KMS-11 (cell line): ENCODE results near the gene SUGCT.
"Not testable (repeated sequence)": the region's sequence is repeated elsewhere in the genome, so short reads cannot be mapped to it uniquely, and the experiment has no call there.

ENCODE experiments used
- H2AFZ ChIP-seq: fragments of 200-600 bp; sonication (generic); 2 replicates; pipeline ENCODE4 v1.6.1; 2016; ENCODE audit warnings: antibody characterized with exemption, mixed run types, low read depth
- H3K27ac ChIP-seq: fragments of 200-600 bp; sonication (generic); 2 replicates; pipeline ENCODE4 v1.6.1; 2016; ENCODE audit warnings: mild to moderate bottlenecking, mixed run types
- H3K27me3 ChIP-seq: fragments of 200-600 bp; sonication (generic); 2 replicates; pipeline ENCODE4 v1.6.1; 2017; ENCODE audit warnings: mild to moderate bottlenecking, low read depth, mixed run types, moderate library complexity; ENCODE audit not compliant: insufficient read depth
- H3K36me3 ChIP-seq: fragments of 200-600 bp; sonication (generic); 2 replicates; pipeline ENCODE4 v1.6.1; 2017; ENCODE audit warnings: mild to moderate bottlenecking, mixed run types; ENCODE audit not compliant: insufficient read depth
- H3K4me1 ChIP-seq: fragments of 200-600 bp; sonication (generic); 2 replicates; pipeline ENCODE4 v1.6.1; 2016; ENCODE audit warnings: mild to moderate bottlenecking, low read depth, mixed run types; ENCODE audit not compliant: poor library complexity, severe bottlenecking
- H3K4me2 ChIP-seq: fragments of 200-600 bp; sonication (generic); 2 replicates; pipeline ENCODE4 v1.7.0; 2016; ENCODE audit warnings: mild to moderate bottlenecking, mixed run types
- H3K4me3 ChIP-seq: fragments of 200-600 bp; sonication (generic); IDR thresholded peaks from 2 replicates; pipeline ENCODE4 v1.6.1; 2017; ENCODE audit warnings: low read depth, low read length, mixed read lengths; ENCODE audit not compliant: insufficient read depth
- H3K79me2 ChIP-seq: fragments of 200-600 bp; sonication (generic); 2 replicates; pipeline ENCODE4 v1.6.1; 2016; ENCODE audit warnings: low read depth, mixed run types; ENCODE audit not compliant: insufficient read depth
- H3K9ac ChIP-seq: fragments of 200-600 bp; sonication (generic); 2 replicates; pipeline ENCODE4 v1.6.1; 2016; ENCODE audit warnings: mild to moderate bottlenecking, mixed run types
- H4K20me1 ChIP-seq: fragments of 200-600 bp; sonication (generic); 2 replicates; pipeline ENCODE4 v1.6.1; 2016; ENCODE audit warnings: mild to moderate bottlenecking, mixed run types; ENCODE audit not compliant: insufficient read depth
- CTCF ChIP-seq: fragments of 200-600 bp; sonication (generic); conservative IDR thresholded peaks from 2 replicates; pipeline ENCODE4 v1.6.1; 2017; ENCODE audit warnings: low read depth, mild to moderate bottlenecking, antibody characterized with exemption, low read length, moderate library complexity, mixed read lengths

The SUGCT gene

GRCh38 chr7:40599836-40600235, 465.0 kb downstream of the SUGCT start:
- Histone ChIP-seq H3K4me1 (no peaks in the 10 kb centered on the region), H3K27me3 (no peaks in the 10 kb centered on the region), H3K27ac (no peak overlapping the region), H3K4me2 (no peak overlapping the region), H4K20me1 (no peaks in the 10 kb centered on the region), H3K36me3 (no peaks in the 10 kb centered on the region), H3K79me2 (no peaks in the 10 kb centered on the region), H3K9ac (no peak overlapping the region), H2AFZ (no peak overlapping the region), H3K4me3 (no peak overlapping the region)
- no peak for TF ChIP-seq CTCF

- H3K9ac ChIP-seq, H3K27me3 ChIP-seq: not testable (repeated sequence)
These were observed 467.5 kb downstream of the SUGCT start for GRCh38 chr7:40602351-40602750.

GRCh38 chr7:40604601-40605438, 470.0 kb downstream of the SUGCT start:
- no peak overlapping the region for H3K9ac ChIP-seq
- no peaks in the 10 kb centered on the region for H3K27me3 ChIP-seq
- H3K27ac ChIP-seq = no peak overlapping the region
- peaks cover 5% of the 10 kb centered on the region for H3K4me1 ChIP-seq
- H3K4me2 ChIP-seq = no peak overlapping the region
- no peak overlapping the region for H2AFZ ChIP-seq
- no peak overlapping the region for H3K4me3 ChIP-seq
- no peaks in the 10 kb centered on the region for H4K20me1 ChIP-seq
- no peak for TF ChIP-seq CTCF
- H3K79me2 ChIP-seq = no peaks in the 10 kb centered on the region
- no peaks in the 10 kb centered on the region for H3K36me3 ChIP-seq

More at GRCh38 chr7:40602351-40602750, 467.5 kb downstream of the SUGCT start:
- not testable (repeated sequence) for H2AFZ ChIP-seq, H3K27ac ChIP-seq, H3K4me1 ChIP-seq, H3K4me2 ChIP-seq, H3K36me3 ChIP-seq, H3K4me3 ChIP-seq, H4K20me1 ChIP-seq, H3K79me2 ChIP-seq

GRCh38 chr7:40608321-40609075, 473.7 kb downstream of the SUGCT start:
- peaks cover 5% of the 10 kb centered on the region for H3K4me1 ChIP-seq
- no peak for TF ChIP-seq CTCF
- H3K79me2 ChIP-seq = no peaks in the 10 kb centered on the region
- no peaks in the 10 kb centered on the region for H3K27me3 ChIP-seq
- H3K9ac ChIP-seq = no peak overlapping the region
- no peak overlapping the region for H3K4me2 ChIP-seq
- H2AFZ ChIP-seq = no peak overlapping the region
- no peak overlapping the region for H3K4me3 ChIP-seq
- no peak overlapping the region for H3K27ac ChIP-seq
- H3K36me3 ChIP-seq = no peaks in the 10 kb centered on the region
- H4K20me1 ChIP-seq = no peaks in the 10 kb centered on the region

GRCh38 chr7:40610461-40610860, 475.7 kb downstream of the SUGCT start:
- no peaks in the 10 kb centered on the region for H4K20me1 ChIP-seq
- H3K79me2 ChIP-seq = no peaks in the 10 kb centered on the region
- H3K4me2 ChIP-seq = no peak overlapping the region
- no peak overlapping the region for H3K4me3 ChIP-seq
- H3K27ac ChIP-seq = no peak overlapping the region
- no peak overlapping the region for H3K9ac ChIP-seq
- no peak overlapping the region for H2AFZ ChIP-seq
- H3K4me1 ChIP-seq = peaks cover 5% of the 10 kb centered on the region
- H3K27me3 ChIP-seq = no peaks in the 10 kb centered on the region
- H3K36me3 ChIP-seq = no peaks in the 10 kb centered on the region
- no peak for TF ChIP-seq CTCF
